HG03439 (cell line): Measurements from ENCODE around the gene NSUN6.

ENCODE experiments used
- ATAC-seq: cut with Tn5 transposase; IDR thresholded peaks from one replicate; pipeline ENCODE4 v1.9.1; 2021; ENCODE audit warnings: mild to moderate bottlenecking, moderate library complexity; ENCODE audit not compliant: unreplicated experiment

NSUN6 gene

DNA sequence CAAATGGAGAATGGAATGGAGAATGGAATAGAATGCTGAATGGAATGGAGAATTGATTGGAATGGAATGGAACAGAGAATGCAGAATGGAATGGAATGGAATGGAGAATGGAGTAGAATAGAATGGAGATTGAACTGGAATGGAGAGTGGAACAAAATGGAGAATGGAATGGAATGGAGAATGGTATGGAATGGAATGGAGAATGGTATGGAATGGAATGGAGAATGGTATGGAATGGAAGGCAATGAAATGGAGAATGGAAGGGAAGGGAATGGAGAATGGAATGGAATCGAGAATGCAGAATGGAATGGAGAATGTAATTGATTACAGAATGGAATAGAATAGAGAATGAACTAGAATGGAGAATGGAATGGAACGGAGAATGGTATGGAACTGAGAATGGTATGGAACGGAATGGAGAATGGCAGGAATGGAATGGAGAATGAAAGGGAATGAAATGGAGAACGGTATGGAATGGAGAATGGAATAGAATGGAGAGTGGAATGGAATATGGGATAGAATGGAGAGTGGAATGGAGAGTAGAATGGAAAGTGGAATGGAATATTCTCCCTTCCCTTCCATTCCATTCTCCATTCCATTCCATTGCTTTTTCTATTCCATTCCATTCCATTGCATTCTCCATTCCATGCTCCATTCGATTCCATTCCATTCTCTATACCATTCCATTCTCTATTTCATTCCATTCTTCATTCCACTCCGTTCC lies 88.2 kb downstream of the NSUN6 start:
- no peak for ATAC-seq

DNA sequence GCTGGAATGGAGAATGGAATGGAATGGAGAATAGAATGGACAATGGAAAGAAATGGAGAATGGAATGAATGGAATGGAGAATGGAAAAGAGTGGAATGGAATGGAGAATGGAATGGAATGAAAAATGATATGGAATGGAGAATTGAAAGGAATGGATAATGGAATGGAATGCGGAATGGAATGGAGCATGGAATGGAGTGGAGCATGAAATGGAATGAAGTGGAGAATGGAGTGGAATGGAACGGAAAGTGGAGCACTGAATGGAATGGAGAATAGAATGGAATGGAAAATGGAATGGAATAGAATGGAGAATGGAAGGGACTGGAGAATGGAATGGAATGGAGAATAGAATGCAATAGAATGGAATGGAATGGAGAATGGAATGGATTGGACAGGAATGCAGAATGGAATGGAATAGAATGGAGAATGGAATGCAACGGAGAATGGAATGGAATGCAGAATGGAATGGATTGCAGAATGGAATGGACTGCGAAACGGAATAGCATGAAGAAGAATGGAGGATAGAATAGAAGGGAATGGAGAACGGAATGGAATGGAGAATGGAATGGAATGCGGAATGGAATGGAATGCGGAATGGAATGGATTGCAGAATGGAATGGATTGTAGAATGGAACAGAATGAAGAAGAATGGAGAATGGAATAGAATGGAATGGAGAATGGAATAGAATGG lies 89.4 kb downstream of the NSUN6 start:
- no peak for ATAC-seq

DNA sequence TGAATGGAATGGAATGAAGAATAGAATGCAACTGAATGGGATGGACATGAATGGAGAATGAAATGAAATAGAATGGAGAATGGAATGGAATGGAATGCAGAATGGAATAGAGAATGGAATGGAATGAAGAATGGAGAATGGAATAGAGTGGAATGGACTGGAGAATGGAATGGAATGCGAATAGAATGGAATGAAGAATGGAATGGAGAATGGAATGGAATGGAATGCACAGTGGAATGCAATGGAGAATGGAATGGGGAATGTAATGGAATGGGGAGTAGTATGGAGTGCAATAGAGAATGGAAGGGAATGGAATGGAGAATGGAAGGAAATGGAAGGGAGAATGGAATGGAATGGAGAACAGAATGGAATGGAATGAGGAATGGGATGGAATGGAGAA lies 93.4 kb downstream of the NSUN6 start:
- no peak for ATAC-seq

DNA sequence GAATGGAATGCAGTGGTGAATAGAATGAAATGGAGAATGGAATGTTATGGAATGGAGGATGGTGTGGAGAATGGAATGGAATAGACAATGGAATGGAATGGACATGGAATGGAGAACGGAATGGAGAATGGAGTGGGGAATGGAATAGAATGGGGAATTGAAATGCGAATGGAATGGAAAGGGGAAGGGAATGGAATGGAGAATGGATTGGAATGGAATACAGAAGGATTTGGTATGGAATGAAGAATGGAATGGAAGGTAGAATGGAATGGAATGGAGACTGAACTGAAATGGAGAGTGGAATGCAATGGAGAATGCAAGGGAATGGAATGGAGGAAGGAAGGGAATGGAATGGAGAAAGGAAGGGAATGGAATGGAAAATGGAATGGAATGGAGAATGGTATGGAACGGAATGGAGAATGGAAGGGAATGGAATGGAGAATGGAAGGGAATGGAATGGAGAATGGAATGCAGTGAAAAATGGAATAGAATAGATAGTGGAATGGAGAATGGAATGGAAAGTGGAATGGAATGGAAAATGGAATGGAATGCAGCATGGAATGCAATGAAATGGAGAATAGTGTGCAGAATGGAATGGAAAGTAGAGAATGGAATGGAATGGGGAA lies 94.8 kb downstream of the NSUN6 start:
- ATAC-seq: no peak

DNA sequence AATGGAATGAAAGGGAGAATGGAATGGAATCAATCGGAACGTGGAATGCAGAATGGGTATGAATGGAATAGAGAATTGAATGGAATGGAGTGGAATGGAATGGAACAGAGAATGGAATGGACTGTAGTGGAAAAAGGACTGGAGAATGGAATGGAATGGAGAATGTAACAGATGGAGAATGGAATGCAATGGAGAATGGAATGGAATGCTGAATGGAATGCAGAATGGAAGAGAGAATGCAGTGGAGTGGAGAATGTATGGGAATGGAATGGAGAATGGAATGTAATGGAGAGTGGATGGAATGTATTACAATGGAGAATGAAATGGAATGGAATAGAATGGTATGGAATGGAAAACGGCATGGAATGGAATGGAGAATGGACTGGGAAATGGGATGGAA lies 96.9 kb downstream of the NSUN6 start:
- ATAC-seq: no peak

DNA sequence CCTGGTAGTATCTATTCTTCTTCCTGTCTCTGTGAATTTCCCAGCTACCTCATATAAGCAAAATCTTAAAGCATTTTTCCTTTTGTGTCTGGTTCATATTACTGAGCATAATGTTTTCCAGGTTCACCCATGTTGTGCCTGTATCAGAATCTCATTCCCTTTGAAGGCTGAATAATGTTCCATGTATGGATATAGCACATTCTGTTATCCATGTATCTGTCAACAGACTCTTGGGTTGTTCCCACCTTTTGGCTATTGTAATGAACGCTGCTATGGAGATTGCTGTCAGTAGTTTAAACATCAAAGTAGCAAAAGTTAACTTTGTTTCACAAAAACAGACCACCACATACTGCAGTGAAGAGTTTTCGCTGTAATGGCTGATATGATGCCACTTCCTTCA lies 99.9 kb downstream of the NSUN6 start:
- no peak for ATAC-seq

DNA sequence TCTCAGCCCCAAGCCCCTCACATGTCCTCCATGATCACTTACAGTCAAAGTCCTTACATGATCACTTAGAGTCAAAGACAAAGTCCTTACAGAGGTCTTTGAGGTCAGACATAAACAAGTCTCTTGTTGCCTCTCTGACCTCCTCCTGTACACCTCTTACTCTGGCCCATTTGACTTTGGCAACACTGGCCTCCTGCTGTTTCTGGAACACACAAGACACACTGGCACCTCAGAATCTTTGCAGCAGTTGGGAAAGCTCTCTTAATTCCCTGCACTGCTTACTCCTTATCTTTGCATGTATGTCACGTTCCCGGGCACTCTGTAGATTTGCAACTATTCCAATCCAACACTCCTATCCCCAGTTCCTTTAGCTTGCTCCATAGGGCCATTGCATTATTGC lies 102.3 kb downstream of the NSUN6 start:
- no peak for ATAC-seq

DNA sequence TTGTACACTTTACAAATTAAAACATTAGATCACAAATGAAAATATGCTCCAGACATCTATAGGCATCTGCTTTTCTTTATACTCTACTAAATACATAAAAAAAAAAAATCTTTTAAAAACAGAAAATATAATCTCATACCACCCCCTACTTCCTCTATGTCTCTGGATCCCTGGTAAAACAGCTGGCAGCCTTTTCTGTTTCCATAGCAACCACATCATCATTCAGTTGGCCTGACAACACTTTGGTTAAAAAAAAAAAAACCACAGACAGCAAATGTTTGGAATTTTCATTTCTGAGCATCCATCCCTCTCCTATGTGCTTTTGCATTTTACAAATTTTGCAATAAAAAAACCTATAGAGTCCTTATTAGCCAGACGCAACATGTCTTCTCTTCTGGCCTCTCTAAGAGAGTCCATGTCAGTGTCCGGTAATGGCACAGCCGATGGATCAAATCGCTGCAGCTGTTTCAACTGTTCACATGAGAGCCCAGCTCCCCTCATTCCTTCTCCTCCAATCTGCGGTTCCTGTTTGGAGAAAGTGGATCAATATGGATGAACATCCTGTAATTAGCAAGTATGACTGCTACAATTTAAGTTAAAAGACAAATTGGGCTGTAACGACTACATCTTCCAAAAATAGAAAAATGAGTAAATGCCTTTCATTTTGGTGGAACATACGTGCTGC lies 105.6 kb downstream of the NSUN6 start:
- no peak for ATAC-seq

DNA sequence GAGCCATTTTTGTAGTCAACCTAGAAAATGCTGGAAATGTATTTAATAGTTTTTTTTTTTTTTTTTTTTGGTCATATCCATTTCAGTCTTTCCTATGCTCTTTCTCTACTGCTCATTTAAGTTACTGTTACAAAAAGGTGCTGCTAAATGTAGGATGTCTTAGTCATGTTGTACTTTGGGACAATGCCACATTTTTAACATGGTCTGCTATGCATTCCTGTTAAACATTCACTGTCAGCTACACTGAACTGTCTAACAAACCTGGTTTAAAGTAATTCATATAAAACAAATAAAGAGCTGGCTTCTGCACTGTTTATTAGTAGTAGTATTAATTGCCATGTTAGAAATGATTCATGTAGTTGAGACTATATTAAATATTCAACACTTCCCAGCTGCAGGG lies 108.6 kb downstream of the NSUN6 start:
- no peak for ATAC-seq

DNA sequence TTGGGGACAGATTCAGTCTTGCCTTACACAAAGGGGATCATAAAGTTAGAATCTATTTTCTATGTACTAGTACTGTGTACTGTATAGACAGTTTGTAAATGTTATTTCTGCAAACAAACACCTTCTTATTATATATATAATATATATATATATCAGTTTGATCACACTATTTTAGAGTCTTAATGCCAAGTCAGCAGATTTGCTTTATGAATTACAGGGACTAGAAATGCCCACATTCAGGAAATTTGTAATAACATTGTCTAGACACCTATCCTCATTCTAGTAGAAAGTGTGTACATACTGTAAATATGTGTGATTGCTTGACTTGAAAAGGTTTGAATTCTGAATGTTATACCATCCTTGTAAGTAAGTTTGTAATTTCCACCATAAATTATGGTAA lies 111.2 kb downstream of the NSUN6 start:
- no peak for ATAC-seq

DNA sequence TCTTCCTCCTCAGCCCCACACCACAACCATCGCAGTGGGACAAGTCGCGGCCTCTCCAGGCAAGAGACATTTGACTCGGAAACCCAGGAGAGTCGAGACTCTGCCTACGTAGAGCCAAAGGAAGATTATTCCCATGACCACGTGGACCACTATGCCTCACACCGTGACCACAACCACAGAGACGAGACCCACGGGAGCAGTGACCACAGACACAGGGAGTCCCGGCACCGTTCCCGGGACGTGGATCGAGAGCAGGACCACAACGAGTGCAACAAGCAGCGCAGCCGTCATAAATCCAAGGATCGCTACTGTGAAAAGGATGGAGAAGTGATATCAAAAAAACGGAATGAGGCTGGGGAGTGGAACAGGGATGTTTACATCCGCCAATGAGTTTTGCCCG lies 112.1 kb downstream of the NSUN6 start:
- ATAC-seq: no peak

DNA sequence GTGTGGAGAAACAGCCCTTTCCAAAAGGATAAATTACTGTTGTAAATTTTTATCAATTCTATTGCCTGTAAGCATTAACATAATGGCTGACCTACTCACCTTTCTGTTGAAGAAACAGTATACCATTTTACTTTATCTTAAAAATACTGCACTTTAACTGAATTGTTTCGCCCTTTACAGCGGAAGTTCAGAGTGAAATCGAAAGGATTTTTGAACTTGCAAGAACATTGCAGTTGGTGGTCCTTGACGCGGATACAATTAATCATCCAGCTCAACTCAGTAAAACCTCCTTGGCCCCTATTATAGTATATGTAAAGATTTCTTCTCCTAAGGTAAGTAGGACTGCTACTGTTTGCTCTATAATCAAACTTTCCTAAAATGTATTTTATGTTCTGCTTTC lies 117.5 kb downstream of the NSUN6 start:
- no peak for ATAC-seq

DNA sequence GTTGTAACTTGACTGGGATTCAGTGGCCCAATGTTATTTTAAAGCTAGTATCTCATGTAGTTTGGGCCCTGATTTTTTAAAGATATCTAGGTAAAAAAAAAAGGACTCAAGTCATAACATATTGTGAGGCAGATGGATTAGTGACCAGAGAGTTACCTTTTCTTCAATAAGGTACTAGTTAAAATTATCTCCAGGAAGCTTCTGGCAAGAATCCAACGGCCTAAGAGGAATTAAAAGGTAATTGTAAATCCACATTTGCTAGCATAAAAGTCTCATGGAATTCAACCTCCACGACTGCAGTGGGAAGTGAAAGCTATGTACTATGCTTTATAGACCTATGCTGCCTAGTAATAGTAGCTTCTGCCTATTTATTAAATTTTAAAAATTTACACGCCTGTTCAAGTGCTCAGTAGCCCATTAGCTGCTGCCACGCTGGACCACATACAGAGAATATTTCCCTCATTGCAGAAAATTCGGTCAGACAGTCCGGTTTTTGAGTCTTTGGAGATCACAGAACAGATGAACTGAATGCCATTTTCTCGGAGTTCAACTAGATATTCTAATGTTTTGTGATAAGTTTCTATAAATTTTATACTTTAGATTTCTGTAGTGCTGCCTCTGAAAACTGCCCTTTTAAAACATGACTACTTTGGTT lies 118.4 kb downstream of the NSUN6 start:
- no peak for ATAC-seq

DNA sequence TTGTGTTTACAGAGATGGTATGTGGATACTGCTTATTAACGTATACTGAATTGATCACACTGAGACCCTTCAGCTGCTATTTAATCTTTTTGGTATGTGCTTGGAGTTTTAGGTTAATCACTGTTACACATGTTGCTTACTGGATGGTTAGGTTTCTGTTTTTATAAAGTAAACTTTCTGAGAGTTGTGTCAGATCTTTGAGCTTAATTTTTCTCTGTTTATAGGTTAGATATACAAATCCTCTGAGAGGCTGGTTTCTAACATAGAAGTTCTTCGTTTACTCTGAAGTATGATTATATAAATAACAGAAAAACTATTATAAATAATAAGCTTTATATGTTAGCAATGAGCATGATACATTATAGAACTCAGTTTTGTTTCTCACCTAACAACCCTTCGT lies 123.1 kb downstream of the NSUN6 start:
- ATAC-seq: no peak

DNA sequence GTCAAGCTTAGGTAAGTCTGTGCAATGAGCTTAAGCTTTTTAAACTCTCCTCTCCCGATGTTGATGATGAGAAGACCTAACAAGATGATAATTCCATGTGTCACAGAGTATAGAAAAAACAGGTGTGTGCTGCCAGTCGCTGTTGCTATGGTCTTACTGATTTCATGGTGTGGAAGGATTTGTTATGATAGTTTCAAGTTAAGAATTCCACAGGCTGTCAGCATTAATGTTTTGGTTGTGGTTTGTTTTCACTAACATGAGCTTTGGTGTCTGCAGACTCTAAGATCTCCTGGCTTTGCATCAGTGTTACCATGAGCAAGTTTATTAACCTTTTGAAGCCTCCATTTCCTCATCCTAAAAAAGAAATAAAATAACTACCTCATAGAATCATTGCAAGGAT lies 123.7 kb downstream of the NSUN6 start:
- ATAC-seq: no peak

DNA sequence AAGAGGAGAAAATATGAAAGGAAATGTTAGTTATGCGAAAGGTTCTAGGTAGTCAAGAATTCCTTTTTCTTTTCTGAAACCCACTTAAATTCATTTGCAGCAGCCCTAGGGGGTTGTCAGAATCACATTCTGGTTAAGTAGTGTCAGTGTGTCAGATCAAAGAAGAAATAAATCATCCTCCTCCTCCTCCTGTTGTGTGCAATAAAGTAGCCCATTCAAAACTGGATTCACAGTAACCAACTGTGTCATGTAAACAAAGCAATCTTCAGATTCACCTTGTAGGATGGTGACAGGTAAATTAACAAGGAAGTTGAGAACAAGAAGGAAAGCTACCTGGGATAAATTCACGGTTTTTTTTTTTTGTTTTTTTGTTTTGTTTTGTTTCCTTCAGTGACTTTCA lies 127.5 kb downstream of the NSUN6 start:
- no peak for ATAC-seq

DNA sequence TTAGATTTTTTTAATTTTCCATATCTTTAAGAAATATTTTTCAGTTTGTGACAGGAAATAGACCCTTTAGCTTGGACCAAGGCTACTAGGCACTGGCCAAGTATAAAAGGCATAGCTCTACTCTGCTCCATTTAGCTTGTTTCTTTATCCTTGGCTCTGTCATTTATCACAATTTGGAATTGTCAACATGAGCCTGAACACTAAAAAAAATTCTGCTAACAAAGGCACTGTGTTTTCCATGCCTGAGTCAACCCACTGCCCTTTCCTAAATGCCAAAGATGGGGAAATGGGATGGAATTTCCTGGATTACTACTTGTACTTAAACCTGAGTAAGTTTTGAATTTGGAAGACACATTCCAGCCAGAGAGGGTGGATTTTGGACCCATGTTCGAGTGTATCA lies 128.4 kb downstream of the NSUN6 start:
- no peak for ATAC-seq

DNA sequence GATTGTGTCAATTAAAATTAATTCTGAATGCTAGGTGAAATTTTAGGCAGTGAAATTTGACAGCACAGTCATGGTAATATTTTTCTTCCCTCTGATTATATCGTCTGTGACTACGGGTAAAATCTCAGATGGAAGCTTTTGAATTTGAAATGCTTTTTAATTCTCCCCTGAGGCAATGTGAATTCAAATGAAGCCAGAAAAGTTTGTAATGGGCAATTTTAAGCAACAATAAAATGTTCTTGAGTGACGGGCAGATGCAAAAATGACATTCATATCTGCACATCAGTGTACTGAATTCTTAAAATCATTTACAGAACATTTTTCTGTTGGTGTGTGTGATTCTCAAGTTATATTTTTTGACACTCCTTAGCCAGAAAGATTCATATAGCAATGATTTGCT lies 134.5 kb downstream of the NSUN6 start:
- no peak for ATAC-seq

DNA sequence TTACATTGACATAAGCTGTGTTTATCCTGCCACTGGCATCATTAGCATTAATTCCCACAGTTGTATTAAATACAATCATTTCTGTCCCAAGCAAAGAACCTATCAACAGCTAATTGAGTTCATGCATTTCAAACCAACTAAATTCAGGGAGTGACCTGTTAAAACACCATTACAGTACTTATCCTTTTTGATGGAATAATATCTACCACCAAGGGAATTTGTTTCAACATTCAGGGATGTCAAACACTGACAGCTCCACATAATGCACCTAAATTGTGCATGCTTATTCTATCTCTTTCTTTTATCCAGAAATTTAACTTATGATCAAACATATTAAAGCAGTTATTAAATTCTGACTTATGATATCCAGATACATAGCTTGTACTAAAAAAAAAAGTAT lies 136.8 kb downstream of the NSUN6 start:
- ATAC-seq: no peak

DNA sequence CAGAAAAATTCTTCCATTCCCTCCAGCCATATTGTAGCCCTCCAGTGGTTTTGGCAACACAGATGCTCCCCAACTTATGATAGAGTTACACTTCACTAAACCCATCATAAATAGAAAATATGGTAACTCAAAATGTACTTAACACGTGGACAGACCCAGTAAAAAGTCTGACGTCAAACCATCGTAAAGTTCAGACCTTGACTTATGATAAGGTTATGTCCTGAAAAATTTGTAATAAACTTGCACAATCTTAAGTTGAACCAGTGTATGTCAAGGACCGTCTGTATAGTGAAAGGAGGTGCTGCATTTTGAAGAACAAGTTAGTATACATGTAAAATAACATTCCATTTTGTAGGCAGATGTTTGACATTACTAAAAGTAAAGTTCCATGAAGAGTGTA lies 142.8 kb downstream of the NSUN6 start:
- no peak for ATAC-seq

DNA sequence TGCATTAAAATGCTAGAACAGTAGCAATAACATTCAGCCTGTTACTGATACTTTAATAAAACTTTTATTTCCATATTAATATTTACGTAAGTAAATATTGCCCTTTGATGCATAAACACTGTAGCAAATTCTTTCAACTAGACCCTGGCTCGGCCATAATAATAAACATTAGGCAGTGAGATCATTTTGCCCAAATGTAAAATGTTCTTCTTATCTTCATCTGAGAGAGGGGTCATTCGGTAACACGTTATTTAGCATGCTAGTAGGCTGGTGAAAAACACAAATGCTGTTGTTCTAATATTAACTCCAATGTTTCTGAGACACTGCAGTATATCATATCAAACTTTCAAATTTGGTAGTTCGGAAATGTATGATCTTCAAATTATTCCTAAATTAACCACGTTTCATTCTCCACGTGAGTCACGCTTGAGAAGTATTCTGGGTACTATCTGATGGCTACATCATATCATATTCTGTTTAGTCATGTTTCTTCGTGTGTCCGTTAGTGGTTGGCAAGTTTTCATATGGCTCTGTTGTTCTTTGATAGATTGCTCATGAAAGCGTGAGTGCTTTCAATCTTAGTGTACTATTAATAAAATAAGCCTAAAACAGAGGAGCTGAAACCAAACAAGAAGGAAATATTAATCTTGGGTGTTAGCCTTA lies 145.8 kb downstream of the NSUN6 start:
- no peak for ATAC-seq
